HS-27A (cell line): ENCODE data around the gene NEMF.
"Not testable (repeated sequence)": the region's sequence is repeated elsewhere in the genome, so short reads cannot be mapped to it uniquely, and the experiment has no call there.

Experiments used
- DNase-seq: peaks from one replicate; pipeline ENCODE4 v3.0.0-alpha.2; 2012; ENCODE audit warnings: low read depth, missing footprints

Gene NEMF

GRCh38 chr14:49816118-49816517 lies 36.5 kb downstream of the NEMF start:
- DNase-seq = not testable (repeated sequence)

DNA sequence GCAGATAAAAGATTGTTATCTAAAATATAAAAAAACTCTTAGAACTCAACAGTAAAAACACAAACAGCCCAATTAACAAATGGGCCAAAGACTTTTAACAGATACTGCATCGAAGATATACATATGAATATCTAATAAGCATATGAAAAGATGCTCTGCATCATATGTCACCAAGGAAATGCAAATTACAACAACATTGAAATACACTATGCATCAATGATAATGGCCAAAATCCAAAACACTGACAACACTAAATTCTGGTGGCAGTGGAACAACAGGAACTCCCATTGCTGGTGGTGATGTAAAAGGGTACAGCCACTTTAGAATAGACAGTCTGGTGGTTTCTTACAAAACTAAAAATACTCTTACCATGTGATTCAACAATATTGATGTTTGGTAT lies 43.8 kb downstream of the NEMF start:
- DNase-seq = no peak

DNA sequence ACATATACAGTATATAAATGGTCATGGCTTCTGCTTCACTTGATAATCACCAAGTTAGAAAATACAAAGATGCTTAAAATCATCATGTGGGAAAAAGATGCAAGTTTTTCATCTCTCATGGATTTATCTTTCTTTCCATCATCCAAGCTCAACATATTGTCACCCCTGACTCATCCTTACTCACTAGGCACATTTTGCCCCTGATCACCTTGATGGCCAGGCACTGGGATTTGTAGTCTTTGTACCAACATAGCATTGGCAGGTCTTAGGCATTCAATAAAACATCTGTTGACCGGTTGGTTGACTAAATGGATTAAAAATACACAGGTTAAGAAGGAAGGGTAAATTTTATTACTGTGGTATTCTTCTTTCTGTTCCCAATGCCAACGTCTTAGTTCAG lies 56.6 kb downstream of the NEMF start:
- no peak for DNase-seq

GRCh38 chr14:49792618-49793017 lies 60.0 kb downstream of the NEMF start:
- DNase-seq = no peak

- no peak for DNase-seq
These were observed 66.3 kb downstream of the NEMF start for GRCh38 chr14:49786315-49786714.

DNA sequence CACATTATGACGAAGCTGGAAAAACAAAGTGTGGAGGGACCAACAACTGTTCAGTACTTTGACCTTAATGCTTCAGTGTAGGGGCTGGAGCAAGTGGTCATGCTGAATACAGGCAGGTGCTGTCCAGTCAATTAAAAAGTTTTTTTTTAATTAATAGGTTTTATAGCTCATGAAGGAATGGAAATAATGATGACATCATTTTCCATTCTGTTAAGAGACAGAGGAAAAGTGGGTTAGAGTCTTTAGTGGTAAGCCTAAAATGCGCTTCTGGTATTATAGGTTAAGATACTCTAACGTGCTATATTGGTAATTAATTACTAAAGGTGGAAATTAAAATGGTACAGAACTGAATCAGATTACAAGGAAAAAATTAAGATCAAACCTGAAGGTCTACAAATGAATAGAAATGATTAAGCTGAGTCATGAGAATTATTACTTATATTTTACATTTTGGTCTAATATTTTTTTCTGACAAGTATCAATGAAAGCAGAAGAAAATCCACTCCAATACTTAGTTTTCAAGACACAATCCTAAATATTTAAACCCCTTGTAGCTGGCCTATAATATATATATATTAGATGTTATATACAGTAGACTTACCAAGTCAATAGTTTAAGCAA lies 69.1 kb downstream of the NEMF start:
- no peak for DNase-seq

- DNase-seq = not testable (repeated sequence)
These were observed 71.5 kb downstream of the NEMF start for GRCh38 chr14:49781040-49781439.

DNA sequence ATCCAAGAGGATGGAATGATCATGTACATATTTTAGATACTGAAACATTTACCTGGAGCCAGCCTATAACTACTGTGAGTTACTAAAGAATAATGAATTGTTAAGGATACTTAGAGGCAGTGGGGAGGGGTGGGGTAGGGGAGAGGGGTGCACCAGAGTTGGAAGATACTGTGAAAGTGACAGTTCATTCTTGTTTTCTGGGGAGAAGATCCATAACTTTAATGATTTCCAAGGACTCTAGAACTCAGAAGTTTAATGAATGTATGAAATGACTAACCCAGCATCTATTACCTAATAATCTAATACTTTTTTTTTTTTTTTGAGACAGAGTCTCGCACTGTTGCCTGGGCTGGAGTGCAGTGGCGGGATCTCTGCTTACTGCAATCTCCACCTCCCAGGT lies 74.2 kb downstream of the NEMF start:
- DNase-seq = no peak

DNA sequence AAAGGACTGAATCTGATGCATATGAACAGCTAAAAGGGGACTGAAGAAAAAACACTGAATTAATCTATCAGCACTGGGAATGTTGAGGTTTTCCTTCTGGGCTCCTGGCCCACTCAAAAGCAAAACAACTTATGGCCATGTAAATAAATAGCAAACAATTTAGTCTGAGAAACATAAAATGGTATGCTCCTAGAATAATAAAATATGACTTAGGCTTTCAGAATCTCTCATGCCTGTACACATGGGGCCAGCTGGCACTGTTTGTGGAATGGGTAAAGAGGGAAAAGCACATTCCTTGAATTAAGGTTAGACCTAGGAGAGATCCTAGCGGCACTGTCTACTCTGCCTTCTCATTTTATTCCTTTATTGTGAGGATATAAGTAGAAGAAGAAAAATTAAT lies 78.5 kb downstream of the NEMF start:
- no peak for DNase-seq

- DNase-seq = not testable (repeated sequence)
These were observed 80.9 kb downstream of the NEMF start for GRCh38 chr14:49771691-49772090.

DNA sequence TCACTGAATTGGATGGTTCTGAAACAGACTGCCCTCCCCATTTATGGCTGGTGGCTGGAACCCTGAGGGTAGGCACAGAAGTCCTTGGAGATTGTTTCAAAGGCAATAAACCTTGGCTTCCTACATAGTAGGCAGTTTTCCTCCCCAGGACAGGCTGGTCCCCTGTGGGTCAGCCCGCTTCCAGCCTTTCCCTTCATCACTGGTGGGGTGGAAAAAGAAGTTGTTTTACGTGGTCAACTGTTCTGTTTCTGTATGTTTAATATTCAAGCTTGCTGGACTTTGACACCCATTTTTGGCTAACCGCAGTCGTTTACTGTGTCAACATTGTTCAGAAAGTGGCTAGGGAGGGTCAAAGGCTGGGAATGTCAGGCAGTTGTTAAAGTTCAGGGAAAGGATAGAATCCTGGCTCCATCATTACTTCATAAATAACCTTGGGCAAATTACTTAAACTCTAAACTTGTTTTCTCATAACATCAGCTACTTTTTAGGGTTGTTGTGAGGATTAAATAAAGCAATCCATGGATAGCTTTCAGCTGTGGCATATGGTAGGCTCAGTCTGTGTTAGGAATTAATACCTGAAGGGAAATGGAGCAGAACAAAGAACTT lies 82.3 kb downstream of the NEMF start:
- peak; percentile 27 for DNase-seq

GRCh38 chr14:49769581-49770211 lies 82.9 kb downstream of the NEMF start:
- no peak for DNase-seq

DNA sequence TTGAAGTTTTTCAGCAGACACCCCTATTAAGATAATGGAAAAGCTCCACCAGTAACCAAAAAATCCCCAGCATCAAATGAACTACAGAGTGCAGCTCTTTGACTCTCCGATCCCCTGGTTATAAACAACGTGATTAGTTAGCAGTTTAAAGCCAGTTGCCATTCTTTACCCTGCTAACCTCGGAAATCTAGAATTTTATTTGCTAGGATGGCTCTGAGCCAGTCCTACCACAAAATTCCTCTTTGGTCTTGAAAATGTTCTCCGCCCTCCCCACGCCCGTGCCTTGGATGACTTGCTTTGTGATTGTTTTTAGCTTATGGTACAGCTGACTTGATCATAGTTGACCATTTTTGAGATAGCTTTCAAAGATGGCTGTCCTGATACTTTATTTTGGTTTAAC lies 83.4 kb downstream of the NEMF start:
- DNase-seq = peak; percentile 51

DNA sequence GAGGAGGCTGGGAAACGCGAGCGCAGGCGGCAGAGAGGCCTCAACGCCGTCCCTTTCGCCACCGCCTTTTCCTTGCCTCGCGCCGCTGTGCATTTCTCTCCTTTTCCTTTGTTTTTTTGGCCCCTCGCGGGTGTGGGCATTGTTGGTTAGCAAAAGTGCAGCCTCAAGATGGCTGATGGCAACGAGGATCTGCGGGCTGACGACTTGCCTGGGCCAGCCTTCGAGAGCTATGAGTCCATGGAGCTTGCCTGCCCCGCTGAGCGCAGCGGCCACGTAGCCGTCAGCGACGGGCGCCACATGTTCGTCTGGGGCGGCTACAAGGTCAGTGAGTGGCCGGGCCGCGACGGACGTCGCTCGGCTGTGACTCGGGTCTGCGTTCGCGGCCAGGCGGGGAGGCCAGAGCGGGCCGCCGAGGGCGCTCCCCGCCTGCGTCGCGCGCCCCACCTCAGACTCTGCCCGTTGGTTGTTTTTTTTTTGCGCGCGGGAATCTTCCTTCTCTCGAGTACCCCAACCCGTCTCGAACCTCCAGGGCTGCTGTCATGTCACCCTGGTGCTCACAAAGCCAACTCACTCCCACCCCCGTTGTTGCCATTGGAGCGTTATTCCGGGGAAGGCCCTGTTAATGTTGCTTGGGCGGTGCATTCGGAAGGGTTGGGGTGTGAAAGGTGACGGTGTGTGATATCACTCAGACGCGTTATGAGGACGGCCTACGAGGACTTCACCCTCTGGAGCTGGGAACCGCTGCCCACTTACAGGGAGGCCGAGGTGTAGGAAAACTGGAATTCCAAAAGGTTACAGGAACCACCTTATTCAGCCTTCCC lies 84.1 kb downstream of the NEMF start:
- DNase-seq = peak; percentile 38

DNA sequence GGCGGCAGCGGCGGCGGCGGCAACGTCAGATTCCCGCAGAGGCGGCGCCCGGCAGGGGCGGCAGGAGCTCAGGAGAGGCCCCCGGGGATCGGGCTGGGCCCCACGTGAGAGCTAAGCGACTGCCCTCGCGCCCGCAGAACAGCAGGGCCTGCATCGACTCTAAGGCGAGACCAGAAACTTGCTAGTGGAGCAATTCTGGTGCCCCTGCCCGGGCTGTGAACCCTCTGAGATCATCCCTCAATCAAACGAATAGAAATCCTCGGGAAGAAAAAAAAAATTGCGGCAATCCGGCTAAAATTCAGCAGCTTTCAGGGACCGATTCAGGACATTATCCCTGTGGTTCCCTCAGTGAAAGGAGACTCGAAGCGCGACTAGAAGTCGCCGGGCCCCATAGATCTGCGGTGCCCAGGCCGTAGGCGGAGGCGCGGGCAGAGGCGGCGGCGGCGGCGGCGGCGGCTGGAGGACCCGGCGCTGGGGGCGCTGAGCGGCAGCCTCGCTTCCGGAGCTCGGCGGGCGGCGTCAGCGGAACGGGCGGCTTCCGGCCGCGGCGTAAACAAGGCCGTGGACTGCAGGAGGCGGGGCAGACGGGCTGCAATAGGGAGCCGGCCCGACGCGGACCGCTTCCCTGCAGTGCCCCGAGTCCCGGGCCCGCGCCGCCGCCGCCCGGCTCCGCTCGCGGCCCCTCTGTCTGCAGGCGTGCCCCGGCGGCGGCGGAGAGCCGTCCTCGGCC lies 84.9 kb downstream of the NEMF start, which contains the start of gene KLHDC2:
Gene KLHDC2 (plus strand): TSS at position 583 of the 730 bp plus-strand sequence. CDS start 316 bp downstream, outside the sequence.
- DNase-seq = peak; percentile 47

DNA sequence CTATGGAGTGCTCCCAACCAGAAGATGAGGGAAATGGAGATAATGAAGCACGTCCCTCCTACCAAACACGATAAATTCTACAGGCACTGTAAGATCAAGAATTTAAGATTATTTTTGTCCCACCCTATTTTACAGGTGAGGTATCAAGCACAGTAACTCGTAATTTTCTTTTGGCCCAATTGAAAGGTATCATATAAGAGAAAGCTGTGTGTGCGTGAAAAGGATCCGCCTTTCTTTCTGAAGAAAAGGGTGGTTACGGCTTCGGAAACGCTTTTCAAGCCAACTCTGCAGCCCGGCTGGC lies 85.4 kb downstream of the NEMF start:
- no peak for DNase-seq

DNA sequence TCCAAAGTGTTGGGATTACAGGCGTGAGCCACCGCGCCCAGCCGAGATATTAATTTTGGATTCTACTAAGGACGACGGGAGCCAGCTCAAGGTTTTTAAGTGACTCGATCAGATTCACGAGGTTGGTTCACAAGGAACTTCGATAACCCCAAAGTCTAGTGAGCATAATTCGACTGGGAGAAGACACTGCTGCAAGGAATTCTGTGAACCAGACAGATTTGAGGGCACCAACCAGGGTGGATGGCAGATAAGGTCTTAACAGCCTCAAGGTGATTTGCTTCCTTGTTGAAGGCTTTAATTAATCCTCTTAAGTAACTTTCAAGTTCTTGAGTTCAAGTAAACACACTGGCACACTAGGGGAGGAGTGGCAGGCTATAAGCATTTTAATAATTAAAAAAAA lies 85.7 kb downstream of the NEMF start:
- no peak for DNase-seq

GRCh38 chr14:49761839-49762551 lies 90.6 kb downstream of the NEMF start:
- DNase-seq = no peak

DNA sequence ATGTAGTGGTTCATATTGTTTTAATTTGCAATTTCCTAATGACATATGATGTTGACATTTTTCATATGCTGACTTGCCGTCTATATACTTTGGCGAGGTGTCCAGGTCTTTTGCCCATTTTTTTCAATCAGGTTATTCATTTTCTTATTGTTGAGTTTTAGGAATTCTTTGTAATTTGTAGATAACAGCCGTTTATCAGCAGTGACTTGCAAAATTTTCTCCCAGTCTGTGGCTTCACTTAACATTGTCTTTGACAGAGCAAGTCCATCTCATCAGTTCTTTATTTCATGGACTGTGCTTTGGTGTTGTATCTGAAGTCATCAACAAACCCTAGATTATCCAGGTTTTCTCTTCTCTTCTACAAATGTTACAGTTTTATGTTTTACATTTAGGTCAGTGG lies 97.2 kb downstream of the NEMF start:
- DNase-seq = no peak

DNA sequence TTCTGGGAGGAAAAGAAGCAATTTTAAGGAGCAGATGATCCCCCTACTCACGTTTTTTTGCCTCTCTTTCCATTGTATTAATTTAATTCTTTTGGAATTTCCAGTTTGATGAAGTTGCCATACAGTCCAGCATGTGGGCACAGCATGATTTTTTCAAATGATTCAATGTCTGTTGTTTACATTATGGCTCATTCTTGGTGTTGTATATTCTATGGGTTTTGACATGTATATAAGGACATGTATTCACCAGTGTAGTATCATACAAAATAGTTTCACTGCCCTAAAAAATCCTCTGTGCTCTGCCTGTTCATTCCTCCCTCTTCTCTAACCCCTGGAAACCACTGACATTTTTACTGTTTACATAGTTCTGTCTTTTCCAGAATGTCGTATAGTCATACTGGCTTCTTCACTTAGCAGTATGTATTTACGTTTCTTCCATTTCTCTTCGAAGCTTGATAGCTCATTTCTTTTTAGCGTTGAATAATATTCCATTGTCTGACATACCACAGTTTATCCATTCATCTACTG lies 98.0 kb downstream of the NEMF start:
- DNase-seq = no peak

- not testable (repeated sequence) for DNase-seq
These were observed 106.1 kb downstream of the NEMF start for GRCh38 chr14:49746476-49746875.
